Measurements from ENCODE around the gene NLRC5. TPM values are rescaled to one million over a fixed set of nuclear protein-coding genes. Genes with fewer than 3 reads are reported as not detected.

Gene NLRC5
- total RNA-seq, 2 donors from 2014 or later, result 239 to 256 TPM

DNA sequence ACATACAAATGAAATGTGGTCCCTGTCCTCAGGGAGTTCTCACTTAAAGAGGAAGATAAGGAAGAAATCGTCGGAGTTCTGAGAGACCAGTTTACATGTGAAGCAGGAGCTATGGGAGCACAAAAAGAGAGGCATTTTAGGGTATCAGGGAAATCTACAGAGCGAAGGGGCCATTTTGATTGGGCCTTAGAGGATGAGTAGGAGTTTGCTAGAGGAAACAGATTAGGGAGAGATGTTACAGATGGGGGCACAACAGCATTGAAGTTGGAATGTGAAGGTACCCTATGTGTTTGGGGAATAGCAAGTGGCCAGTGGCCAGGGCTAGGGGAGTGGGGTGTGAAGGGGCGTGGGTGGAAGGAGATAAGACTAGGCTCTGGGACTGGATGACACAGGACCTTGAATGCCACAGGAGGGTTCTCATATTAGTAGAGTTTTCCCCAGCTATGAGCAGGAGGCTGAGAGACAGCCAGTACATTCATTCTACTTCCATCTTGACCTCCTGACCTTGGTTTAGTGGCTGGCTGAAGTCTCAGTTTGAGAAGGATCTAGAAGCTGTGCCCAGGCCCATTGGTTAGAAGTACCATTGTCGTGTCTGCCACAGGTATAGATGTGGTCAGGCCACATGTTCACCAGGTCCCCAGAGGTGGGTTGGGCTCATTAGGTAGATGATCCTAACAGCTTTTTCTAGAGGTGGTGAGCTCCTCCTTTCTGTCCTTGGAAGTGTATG is 137.8 kb downstream of the NLRC5 start:
- peaks cover 89% of the 10 kb centered on the region for H3K4me1 Mint-ChIP-seq (ENCODE audit: low read depth)
- ATAC-seq (replicated peaks in 1 of 2) (peak; percentile 39 to 51), DNase-seq (peak; percentile 42)
- H3K27ac Mint-ChIP-seq, result peak overlapping the region; percentile 75
- peak overlapping the region; percentile 35 to 43 for H3K4me3 Mint-ChIP-seq
- no peaks in the 10 kb centered on the region for H3K27me3 Mint-ChIP-seq (ENCODE audit: low read depth)
- H3K36me3 Mint-ChIP-seq (ENCODE audit: insufficient read depth in 2 of 2), result no peaks in the 10 kb centered on the region
- no peaks in the 10 kb centered on the region for H3K9me3 Mint-ChIP-seq

DNA sequence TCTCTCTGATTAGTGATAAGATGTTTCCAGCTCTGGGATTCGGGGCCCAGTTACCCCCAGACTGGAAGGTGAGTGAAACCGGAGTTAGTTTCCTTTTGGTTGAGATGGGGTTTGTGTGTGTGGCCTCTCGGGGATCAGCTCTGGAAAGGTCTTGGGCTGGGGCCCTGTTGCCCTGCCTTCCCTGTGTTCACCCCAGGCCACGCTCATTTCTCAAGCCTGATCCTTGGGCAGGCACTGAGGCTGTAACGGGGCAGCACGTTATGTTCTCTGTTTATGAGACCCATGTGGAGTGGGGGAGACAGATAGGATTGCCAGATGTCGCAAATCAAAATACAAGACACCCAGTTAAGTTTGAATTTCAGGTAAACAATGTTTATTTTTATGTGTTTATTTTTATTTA is 138.5 kb downstream of the NLRC5 start:
- Mint-ChIP-seq H3K4me1 (ENCODE audit: low read depth) (peaks cover 95% of the 10 kb centered on the region), H3K4me3 (peak overlapping the region; percentile 35 to 43), H3K27me3 (ENCODE audit: low read depth) (no peaks in the 10 kb centered on the region), H3K36me3 (ENCODE audit: insufficient read depth in 2 of 2) (no peaks in the 10 kb centered on the region), H3K27ac (peak overlapping the region; percentile 75), H3K9me3 (no peaks in the 10 kb centered on the region)
- DNase-seq (no peak), ATAC-seq (replicated peaks in 1 of 2) (no peak)

DNA sequence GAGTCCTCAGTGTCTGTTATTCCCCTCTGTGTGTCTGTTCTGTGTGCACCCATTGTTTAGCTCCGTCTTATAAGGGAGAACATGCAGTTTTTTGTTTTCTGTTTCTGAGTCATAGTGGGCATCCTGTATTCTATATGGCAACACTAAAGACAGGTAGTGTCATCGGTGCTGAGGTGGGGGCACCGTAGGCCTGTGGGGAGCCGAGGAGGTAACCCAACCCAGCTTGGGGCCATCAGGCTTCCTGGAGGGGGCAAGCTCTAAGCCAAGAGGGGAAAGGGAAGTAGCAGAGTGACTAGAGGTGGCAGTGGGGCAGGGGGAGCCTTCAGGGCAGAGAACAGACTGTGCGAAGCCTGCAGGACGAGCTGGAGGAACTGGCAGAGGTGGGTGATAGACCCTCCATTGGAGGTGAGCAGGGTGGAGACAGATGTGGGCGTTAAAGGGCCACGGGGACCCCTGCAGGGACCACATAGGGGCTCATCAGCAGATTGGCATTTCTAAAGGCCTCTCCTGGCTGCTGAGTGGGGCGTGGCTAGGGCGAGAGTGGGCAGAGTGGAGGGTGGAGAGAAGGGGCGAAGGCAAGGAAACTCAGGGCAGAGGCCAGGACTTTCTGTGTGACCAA is 139.5 kb downstream of the NLRC5 start:
- H3K27ac Mint-ChIP-seq, result peak overlapping the region; percentile 85
- ATAC-seq (replicated peaks in 1 of 2), result peak; percentile 86 to 90
- peak; percentile 76 to 78 for DNase-seq
- H3K4me3 Mint-ChIP-seq, result peak overlapping the region; percentile 72 to 80
- H3K4me1 Mint-ChIP-seq (ENCODE audit: low read depth), result peaks cover 93% of the 10 kb centered on the region
- no peaks in the 10 kb centered on the region for H3K9me3 Mint-ChIP-seq
- no peaks in the 10 kb centered on the region for H3K27me3 Mint-ChIP-seq (ENCODE audit: low read depth)
- no peaks in the 10 kb centered on the region for H3K36me3 Mint-ChIP-seq (ENCODE audit: insufficient read depth in 2 of 2)

DNA sequence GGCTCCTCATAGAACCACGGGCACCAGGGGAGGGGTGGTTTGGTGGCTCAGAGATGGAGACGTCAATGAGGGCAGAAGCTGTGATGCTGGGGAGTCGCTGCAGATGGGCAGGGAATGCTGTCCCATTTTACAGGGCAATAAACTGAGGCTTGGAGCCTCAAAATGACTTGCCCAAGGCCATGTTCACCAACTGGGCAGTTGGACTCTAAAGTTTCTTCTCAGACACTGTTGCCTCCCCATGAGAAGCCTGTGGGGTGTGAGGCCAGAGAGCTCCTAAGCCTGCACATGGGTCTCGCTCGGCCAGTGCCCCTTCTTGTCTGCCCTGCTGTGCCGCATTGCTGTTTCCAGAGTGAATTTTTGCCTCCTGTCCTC is 141.6 kb downstream of the NLRC5 start:
- no peaks in the 10 kb centered on the region for H3K27me3 Mint-ChIP-seq (ENCODE audit: low read depth)
- ATAC-seq (replicated peaks in 1 of 2) (no peak), DNase-seq (no peak)
- peaks cover 95% of the 10 kb centered on the region for H3K4me1 Mint-ChIP-seq (ENCODE audit: low read depth)
- H3K36me3 Mint-ChIP-seq (ENCODE audit: insufficient read depth in 2 of 2), result no peaks in the 10 kb centered on the region
- no peak overlapping the region for H3K27ac Mint-ChIP-seq
- peak overlapping the region in 1 of 2 donors; percentile 63 for H3K4me3 Mint-ChIP-seq
- H3K9me3 Mint-ChIP-seq, result no peaks in the 10 kb centered on the region

DNA sequence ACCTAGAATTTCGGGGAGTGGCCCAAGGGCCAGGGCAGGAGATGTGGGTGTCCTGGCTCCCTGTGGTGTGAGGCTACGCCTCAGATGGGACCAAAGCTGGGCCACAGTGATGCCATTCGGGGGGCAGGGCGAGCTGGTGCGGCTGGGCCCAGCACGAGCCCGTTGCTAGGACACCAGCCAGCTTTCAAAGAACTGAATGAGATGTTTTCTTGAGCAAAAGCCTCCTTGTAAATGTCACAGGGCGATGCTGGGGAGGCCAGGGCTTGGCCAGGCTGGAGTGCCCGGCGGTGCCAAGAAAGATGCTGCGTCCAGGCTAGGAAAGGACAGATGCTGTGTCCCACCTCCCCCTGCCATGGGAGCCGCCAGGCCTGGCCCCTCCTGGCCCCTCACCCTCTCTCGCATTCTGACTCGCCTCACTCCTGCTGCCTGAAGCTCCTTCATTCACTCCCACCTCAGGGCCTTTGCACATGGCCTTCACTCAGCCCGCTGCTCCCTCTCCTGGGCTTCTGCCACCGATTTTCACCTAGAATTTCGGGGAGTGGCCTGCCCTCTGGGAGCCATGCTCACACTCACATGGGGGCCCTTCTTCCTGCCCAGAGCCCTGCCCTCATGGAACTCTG is 142.1 kb downstream of the NLRC5 start:
- Mint-ChIP-seq H3K27me3 (ENCODE audit: low read depth) (no peaks in the 10 kb centered on the region), H3K36me3 (ENCODE audit: insufficient read depth in 2 of 2) (no peaks in the 10 kb centered on the region), H3K4me3 (peak overlapping the region; percentile 10 to 63), H3K9me3 (no peaks in the 10 kb centered on the region), H3K4me1 (ENCODE audit: low read depth) (peaks cover 89% of the 10 kb centered on the region), H3K27ac (peak overlapping the region; percentile 82)
- ATAC-seq (replicated peaks in 1 of 2), result no peak
- no peak for DNase-seq

DNA sequence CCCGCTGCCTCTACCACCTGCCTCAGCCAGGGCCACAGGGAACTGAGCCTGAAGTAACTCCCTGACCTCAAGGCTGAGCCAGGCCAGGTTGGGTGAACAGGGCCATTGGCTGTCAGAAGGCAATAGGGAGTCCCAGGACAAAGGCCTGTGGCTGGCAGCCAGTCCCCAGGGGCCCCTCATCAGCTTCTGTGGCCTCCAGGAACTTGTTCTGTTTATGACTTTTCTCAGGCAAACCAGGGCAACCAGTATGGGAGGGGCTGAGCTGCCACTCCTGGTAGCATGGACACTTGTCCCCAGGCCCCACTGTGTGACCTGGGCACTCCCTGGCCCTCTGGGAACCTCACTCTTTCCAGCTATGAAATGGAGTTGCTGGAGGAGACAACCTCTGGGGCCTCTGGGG is 143.1 kb downstream of the NLRC5 start:
- H3K4me3 Mint-ChIP-seq, result peak overlapping the region; percentile 34 to 46
- no peak overlapping the region for H3K27ac Mint-ChIP-seq
- no peak for DNase-seq
- no peak for ATAC-seq (replicated peaks in 1 of 2)
- H3K9me3 Mint-ChIP-seq, result no peaks in the 10 kb centered on the region
- peaks cover 79% of the 10 kb centered on the region for H3K4me1 Mint-ChIP-seq (ENCODE audit: low read depth)
- H3K36me3 Mint-ChIP-seq (ENCODE audit: insufficient read depth in 2 of 2), result no peaks in the 10 kb centered on the region
- H3K27me3 Mint-ChIP-seq (ENCODE audit: low read depth), result no peaks in the 10 kb centered on the region

DNA sequence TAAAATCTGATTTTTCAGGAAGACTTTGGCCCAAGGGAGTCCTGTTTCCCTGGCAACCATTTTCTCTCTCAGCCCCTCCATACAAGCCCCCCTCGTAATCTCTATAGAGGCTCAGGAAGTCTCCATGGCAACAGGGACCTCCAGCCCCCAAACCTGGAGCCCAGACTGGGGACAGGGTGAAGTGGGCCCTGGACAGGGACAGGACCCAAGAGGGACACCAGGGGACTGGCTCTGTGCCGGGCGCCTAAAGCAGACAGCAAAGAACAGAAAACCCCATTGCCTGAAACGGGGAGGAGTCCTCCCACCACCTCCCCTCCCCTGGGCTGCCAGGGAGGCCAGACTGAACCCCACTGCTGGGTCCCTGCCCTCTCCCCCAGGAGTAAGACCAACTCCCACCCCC is 143.7 kb downstream of the NLRC5 start:
- no peaks in the 10 kb centered on the region for H3K9me3 Mint-ChIP-seq
- peaks cover 74% of the 10 kb centered on the region for H3K4me1 Mint-ChIP-seq (ENCODE audit: low read depth)
- H3K27ac Mint-ChIP-seq, result no peak overlapping the region
- DNase-seq (no peak), ATAC-seq (replicated peaks in 1 of 2) (no peak)
- H3K4me3 Mint-ChIP-seq, result no peak overlapping the region
- no peaks in the 10 kb centered on the region for H3K27me3 Mint-ChIP-seq (ENCODE audit: low read depth)
- no peaks in the 10 kb centered on the region for H3K36me3 Mint-ChIP-seq (ENCODE audit: insufficient read depth in 2 of 2)

Other genes with a start within 250 kb of the NLRC5 start
- not detected for gene SLC12A3, start 124.3 kb upstream of the NLRC5 start, total RNA-seq
- gene HERPUD1, start 57.4 kb upstream of the NLRC5 start, total RNA-seq, result 100 to 1,000 TPM; 350 to 403 TPM
- gene CETP, start 27.6 kb upstream of the NLRC5 start, total RNA-seq, result under 1 TPM in 1 of 2 donors, not detected in 1; 0.36 TPM
- 10 to 100 TPM in 1 of 2 donors, 1 to 10 TPM in 1; 9.4 to 15.1 TPM for gene CPNE2, start 103.0 kb downstream of the NLRC5 start, total RNA-seq
- gene PSME3IP1, start 196.5 kb downstream of the NLRC5 start, total RNA-seq, result 100 to 1,000 TPM; 120 to 140 TPM
- gene RSPRY1, start 196.8 kb downstream of the NLRC5 start, total RNA-seq, result 10 to 100 TPM; 33.9 to 39.8 TPM